CD14-positive monocyte (primary cell): ENCODE measurements around the gene TMUB1. TPM values are rescaled to one million over a fixed set of nuclear protein-coding genes. Genes with fewer than 3 reads are reported as not detected.

Source experiments
- DNase-seq, 3 donors: peaks; one replicate each; pipeline ENCODE4 v3.0.0-alpha.2; 2011 to 2022
- H2AFZ ChIP-seq: 2 replicates; pipeline ENCODE4 v1.6.0; 2012; ENCODE audit warnings: mild to moderate bottlenecking, low read depth, low read length, inconsistent platforms; ENCODE audit not compliant: insufficient read depth, poor library complexity, severe bottlenecking
- H3K27ac ChIP-seq, 2 donors: 1 replicate in 1 of 2; 2 replicates in 1 of 2; pipeline ENCODE4 v1.5.1; 2012 to 2013; ENCODE audit warnings: low read length in 2 of 2, control low read depth in 1 of 2, inconsistent platforms in 1 of 2, low read depth in 1 of 2, mild to moderate bottlenecking in 1 of 2
- H3K27me3 ChIP-seq, 2 donors: one replicate each; pipeline versions ENCODE4 v1.6.0 to v1.6.1; 2011 to 2013; ENCODE audit warnings: low read length in 2 of 2; ENCODE audit not compliant: control insufficient read depth in 2 of 2, insufficient read depth in 2 of 2
- H3K36me3 ChIP-seq, 2 donors: replicated peaks in 1 of 2; 1 replicate in 1 of 2; 2 replicates in 1 of 2; pipeline versions ENCODE4 v1.5.1 to v1.6.1; 2012 to 2013; ENCODE audit warnings: low read length in 2 of 2, control low read depth in 1 of 2, inconsistent platforms in 1 of 2, mild to moderate bottlenecking in 1 of 2; ENCODE audit not compliant: insufficient read depth in 2 of 2, control insufficient read depth in 1 of 2
- H3K4me1 ChIP-seq, 2 donors: 1 replicate in 1 of 2; 2 replicates in 1 of 2; pipeline versions ENCODE4 v1.5.1 to v1.6.1; 2012 to 2013; ENCODE audit warnings: low read length in 2 of 2, control low read depth in 1 of 2, inconsistent platforms in 1 of 2, mild to moderate bottlenecking in 1 of 2, moderate library complexity in 1 of 2; ENCODE audit not compliant: insufficient read depth in 2 of 2, control insufficient read depth in 1 of 2
- H3K4me2 ChIP-seq: replicated peaks from 2 replicates; pipeline ENCODE3; 2012; ENCODE audit warnings: low read length, moderate library complexity, mild to moderate bottlenecking; ENCODE audit not compliant: poor library complexity, severe bottlenecking; ENCODE audit errors: extremely low read depth
- H3K4me3 ChIP-seq, 3 experiments: fragments of 200-600 bp in 1 of 3; sonication (generic) in 1 of 3; replicated peaks in 1 of 3; 1 replicate in 2 of 3; 2 replicates in 1 of 3; pipeline ENCODE4 v1.5.1; 2011 to 2013; ENCODE audit warnings: low read length in 3 of 3, mild to moderate bottlenecking in 3 of 3, control low read depth in 2 of 3, low read depth in 2 of 3, inconsistent platforms in 1 of 3, moderate library complexity in 1 of 3
- H3K79me2 ChIP-seq: 2 replicates; pipeline ENCODE4 v1.6.0; 2012; ENCODE audit warnings: mild to moderate bottlenecking, control low read depth, inconsistent platforms, low read length, moderate library complexity; ENCODE audit not compliant: insufficient read depth
- H3K9ac ChIP-seq: 2 replicates; pipeline ENCODE4 v1.6.0; 2017; ENCODE audit warnings: low read length, mild to moderate bottlenecking; ENCODE audit not compliant: insufficient read depth, poor library complexity, severe bottlenecking
- H3K9me3 ChIP-seq, 2 donors: replicated peaks in 1 of 2; 1 replicate in 1 of 2; 2 replicates in 1 of 2; pipeline versions ENCODE4 v1.5.1 to v1.6.1; 2012 to 2013; ENCODE audit warnings: low read length in 2 of 2, control low read depth in 1 of 2; ENCODE audit not compliant: control insufficient read depth in 1 of 2, insufficient read depth in 1 of 2
- H4K20me1 ChIP-seq: 2 replicates; pipeline ENCODE4 v1.6.0; 2012; ENCODE audit warnings: mild to moderate bottlenecking, low read length, control low read depth, moderate library complexity; ENCODE audit not compliant: insufficient read depth
- H3K27ac Mint-ChIP-seq, 7 donors: one replicate each; pipeline ENCODE4 v1.8.0; 2020; ENCODE audit warnings: mild to moderate bottlenecking in 7 of 7, mixed read lengths in 7 of 7, moderate library complexity in 6 of 7, inconsistent platforms in 2 of 7
- H3K27me3 Mint-ChIP-seq, 3 donors: one replicate each; pipeline ENCODE4 v1.8.0; 2021 to 2022; ENCODE audit warnings: low read depth in 3 of 3, mild to moderate bottlenecking in 3 of 3, mixed read lengths in 3 of 3, moderate library complexity in 3 of 3, inconsistent platforms in 1 of 3
- H3K36me3 Mint-ChIP-seq, 2 donors: one replicate each; pipeline ENCODE4 v1.8.0; 2020; ENCODE audit warnings: mixed read lengths in 2 of 2, inconsistent platforms in 1 of 2, mild to moderate bottlenecking in 1 of 2
- H3K4me1 Mint-ChIP-seq: one replicate; pipeline ENCODE4 v1.8.0; 2020; ENCODE audit warnings: mild to moderate bottlenecking, mixed read lengths
- H3K4me3 Mint-ChIP-seq, 2 donors: one replicate each; pipeline ENCODE4 v1.8.0; 2020; ENCODE audit warnings: mild to moderate bottlenecking in 2 of 2, mixed read lengths in 2 of 2, moderate library complexity in 1 of 2
- H3K9me3 Mint-ChIP-seq, 7 donors: one replicate each; pipeline ENCODE4 v1.8.0; 2020 to 2022; ENCODE audit warnings: mixed read lengths in 7 of 7, mild to moderate bottlenecking in 6 of 7, moderate library complexity in 6 of 7, inconsistent platforms in 2 of 7
- CTCF ChIP-seq: fragments of 200-600 bp; IDR thresholded peaks from one replicate; pipeline ENCODE4 v1.8.0; 2022; ENCODE audit warnings: antibody characterized with exemption, mild to moderate bottlenecking
- WGBS: methylation state at CpG from one replicate; pipeline ENCODE4 v1.1.5; 2013; ENCODE audit warnings: missing lambda C conversion rate; ENCODE audit not compliant: insufficient coverage; 5-methylcytosine and 5-hydroxymethylcytosine counted together
- intact Hi-C, 2 donors: fragments of 100-400 bp; cut with micrococcal nuclease; formaldehyde crosslinking; loops; one replicate each; pipeline versions ENCODE4 v1.15.0 to v1.15.1; 2023
- polyA plus RNA-seq, 3 donors: library from polyadenylated mRNA; depleted of rRNA in 1 of 3; unstranded in 2 of 3; stranded (reverse) in 1 of 3; fragments of 300-500 nt in 2 of 3; fragments of >200 nt in 1 of 3; fragmentation: Illumina TruSeq in 2 of 3; gene quantifications; 1 replicate in 2 of 3; 2 replicates in 1 of 3; pipeline ENCODE4 v1.2.3, GENCODE V29; 2012 to 2021

TMUB1 gene
- polyA plus RNA-seq, 3 donors = 17.4 to 28.2 (median 19.8) TPM

GRCh38 chr7:151046603-151047573 lies 36.4 kb downstream of the TMUB1 start:
- H3K4me3 Mint-ChIP-seq = no peak overlapping the region
- Histone ChIP-seq H3K4me2 (no peak overlapping the region), H3K4me3 (no peak overlapping the region), H3K36me3 (peaks cover 0 to under 1% of the 10 kb centered on the region in 2 donors), H3K79me2 (no peaks in the 10 kb centered on the region), H3K27ac (no peak overlapping the region), H2AFZ (no peak overlapping the region), H3K4me1 (peaks cover 0 to 7% of the 10 kb centered on the region in 2 donors), H3K9me3 (no peaks in the 10 kb centered on the region), H4K20me1 (no peaks in the 10 kb centered on the region), H3K27me3 (peaks cover 0 to 11% of the 10 kb centered on the region in 2 donors), H3K9ac (no peak overlapping the region)
- intact Hi-C loops = no loop called here
- H3K27me3 Mint-ChIP-seq = peaks cover 7 to 23% (median 14%) of the 10 kb centered on the region in 3 donors
- no peaks in the 10 kb centered on the region for H3K4me1 Mint-ChIP-seq
- DNase-seq = no peak
- peaks cover 0 to 5% (median 0%) of the 10 kb centered on the region in 7 donors for H3K9me3 Mint-ChIP-seq
- 31% methylated on average over 9 of the region's 14 CpGs for WGBS
- H3K36me3 Mint-ChIP-seq = peaks cover 7 to 27% of the 10 kb centered on the region in 2 donors
- H3K27ac Mint-ChIP-seq = peak overlapping the region in 1 of 7 donors; percentile 35
- TF ChIP-seq CTCF = no peak

- Mint-ChIP-seq H3K27me3 (peaks cover 7 to 17% (median 11%) of the 10 kb centered on the region in 3 donors), H3K4me1 (no peaks in the 10 kb centered on the region), H3K4me3 (no peak overlapping the region), H3K36me3 (peaks cover 10 to 27% of the 10 kb centered on the region in 2 donors), H3K9me3 (peaks cover 0 to 5% (median 0%) of the 10 kb centered on the region in 7 donors), H3K27ac (no peak overlapping the region)
- 90% methylated on average over 5 of the region's 9 CpGs for WGBS
- TF ChIP-seq CTCF = no peak
- Histone ChIP-seq H3K27ac (no peak overlapping the region), H2AFZ (no peak overlapping the region), H3K4me3 (no peak overlapping the region), H3K79me2 (no peaks in the 10 kb centered on the region), H3K36me3 (peaks cover 0 to 2% of the 10 kb centered on the region in 2 donors), H3K9me3 (no peaks in the 10 kb centered on the region), H3K4me2 (no peak overlapping the region), H3K27me3 (peaks cover 0 to 11% of the 10 kb centered on the region in 2 donors), H3K9ac (no peak overlapping the region), H4K20me1 (no peaks in the 10 kb centered on the region), H3K4me1 (peaks cover 0 to 4% of the 10 kb centered on the region in 2 donors)
- intact Hi-C loops = no loop called here
- no peak for DNase-seq
Measured at GRCh38 chr7:151045967-151046366, 37.3 kb downstream of the TMUB1 start.
